Transverse colon (tissue), 4 donors: ENCODE results near the gene LTBP2. TPM values are rescaled to one million over a fixed set of nuclear protein-coding genes. Genes with fewer than 3 reads are reported as not detected.

Experiments
- DNase-seq: peaks from one replicate; pipeline ENCODE4 v3.0.0-alpha.2; 2019
- H3K27ac ChIP-seq, 4 donors: fragments of 200-600 bp; sonication (generic); 2 replicates each; pipeline ENCODE4 v1.5.1; 2016 to 2018; ENCODE audit warnings: inconsistent platforms in 4 of 4
- H3K27me3 ChIP-seq: fragments of 200-600 bp; sonication (generic); 2 replicates; pipeline ENCODE4 v1.5.1; 2017; ENCODE audit warnings: inconsistent platforms
- H3K36me3 ChIP-seq, 4 donors: fragments of 200-600 bp; sonication (generic); 2 replicates each; pipeline ENCODE4 v1.5.1; 2017 to 2019; ENCODE audit warnings: inconsistent platforms in 4 of 4
- H3K4me1 ChIP-seq, 4 donors: fragments of 200-600 bp; sonication (generic); 2 replicates each; pipeline ENCODE4 v1.5.1; 2017 to 2020; ENCODE audit warnings: inconsistent platforms in 4 of 4
- H3K4me3 ChIP-seq, 4 donors: fragments of 200-600 bp; sonication (generic); 1 replicate in 1 of 4; 2 replicates in 3 of 4; pipeline versions ENCODE4 v1.5.1 to v1.6.1; 2017 to 2019; ENCODE audit warnings: inconsistent platforms in 4 of 4
- H3K9me3 ChIP-seq, 2 donors: fragments of 200-600 bp; sonication (generic); 2 replicates each; pipeline ENCODE4 v1.5.1; 2017 to 2019; ENCODE audit warnings: inconsistent platforms in 2 of 2
- CTCF ChIP-seq, 5 experiments: fragments of 200-600 bp in 3 of 5; fragments of 450-650 bp in 2 of 5; sonication (generic) in 3 of 5; IDR thresholded peaks; 1 replicate in 2 of 5; 2 replicates in 3 of 5; pipeline ENCODE4 v1.5.1; 2016 to 2017; ENCODE audit warnings: antibody characterized with exemption in 5 of 5, inconsistent platforms in 3 of 5, mild to moderate bottlenecking in 2 of 5, moderate library complexity in 1 of 5
- EP300 ChIP-seq: sonication (generic); formaldehyde crosslinking; IDR thresholded peaks from one replicate; pipeline ENCODE4 v1.6.1; 2017; ENCODE audit warnings: antibody characterized with exemption, low read depth
- POLR2A ChIP-seq: fragments of 450-650 bp; IDR thresholded peaks from one replicate; pipeline ENCODE4 v1.6.1; 2016; ENCODE audit warnings: antibody characterized with exemption, mild to moderate bottlenecking, moderate library complexity
- POLR2AphosphoS5 ChIP-seq, 3 donors: sonication (generic); formaldehyde crosslinking; IDR thresholded peaks; one replicate each; pipeline ENCODE4 v1.6.1; 2016; ENCODE audit warnings: antibody characterized with exemption in 3 of 3
- WGBS, 2 donors: methylation state at CpG; one replicate each; pipeline ENCODE4 v1.1.5; 2018; ENCODE audit warnings: low coverage in 1 of 2; 5-methylcytosine and 5-hydroxymethylcytosine counted together
- in situ Hi-C, 4 donors: fragments of 200-750 bp; cut with MboI; loops; one replicate each; pipeline versions ENCODE4 v1.15.0 to v1.15.1; 2017; ENCODE audit warnings: low sequenced_read_pairs in 3 of 4, low pct_ligation_motif_present in 1 of 4, low pct_unique_long_range_greater_than_20kb in 1 of 4
- intact Hi-C: fragments of 100-400 bp; cut with DNase I; formaldehyde crosslinking; loops from one replicate; pipeline ENCODE4 v1.15.1; 2023; ENCODE audit warnings: low total_unique reads
- total RNA-seq, 4 donors: library from RNA; depleted of rRNA; stranded (reverse); fragments of >200 nt; gene quantifications; one replicate each; pipeline ENCODE4 v1.1.0, GENCODE V29; 2016

Gene LTBP2
- total RNA-seq, 4 donors from 2014 or later = 9.7 to 15.3 (median 11.9) TPM

- Histone ChIP-seq H3K36me3 (no peaks in the 10 kb centered on the region), H3K9me3 (no peaks in the 10 kb centered on the region), H3K4me3 (no peak overlapping the region), H3K27me3 (no peaks in the 10 kb centered on the region), H3K27ac (no peak overlapping the region), H3K4me1 (peaks cover 5 to 18% (median 7%) of the 10 kb centered on the region in 4 donors)
- DNase-seq = no peak
- WGBS, 2 donors = 77% methylated on average over 11 of the region's 11 CpGs; no CpG with 5 or more reads in 1 of the 2 donors
- in situ Hi-C loops = loop anchor here in 1 of 4 donors (10.0 kb wide), 1 partner anchor 193 kb away; no protein-coding TSS in a partner anchor
- TF ChIP-seq EP300 = no peak
- TF ChIP-seq CTCF (IDR thresholded peaks at IDR 0.05) = no peak
- intact Hi-C loops = no loop called here
These were observed 10.1 kb downstream of the LTBP2 start for GRCh38 chr14:74601982-74602381.

GRCh38 chr14:74599946-74600345, 12.1 kb downstream of the LTBP2 start:
- Histone ChIP-seq H3K27ac (peak overlapping the region in 3 of 4 donors; percentile 38 to 44 (median 39)), H3K27me3 (no peaks in the 10 kb centered on the region), H3K4me1 (peaks cover 6 to 29% (median 11%) of the 10 kb centered on the region in 4 donors), H3K9me3 (no peaks in the 10 kb centered on the region), H3K36me3 (no peaks in the 10 kb centered on the region), H3K4me3 (no peak overlapping the region)
- in situ Hi-C loops = loop anchor here in 1 of 4 donors (10.0 kb wide), 1 partner anchor 195 kb away; no protein-coding TSS in a partner anchor
- intact Hi-C loops = no loop called here
- no peak for DNase-seq
- WGBS, 2 donors = 85% methylated on average over 8 of the region's 8 CpGs; no CpG with 5 or more reads in 1 of the 2 donors
- no peak for TF ChIP-seq POLR2A
- no peak for TF ChIP-seq EP300
- no peak for TF ChIP-seq POLR2AphosphoS5 (IDR thresholded peaks at IDR 0.05)
- TF ChIP-seq CTCF (IDR thresholded peaks at IDR 0.05) = no peak

GRCh38 chr14:74599321-74599761, 12.7 kb downstream of the LTBP2 start:
- no peak for DNase-seq
- no peaks in the 10 kb centered on the region for H3K36me3 ChIP-seq
- H3K4me3 ChIP-seq = no peak overlapping the region
- H3K4me1 ChIP-seq = peaks cover 9 to 35% (median 16%) of the 10 kb centered on the region in 4 donors
- H3K9me3 ChIP-seq = no peaks in the 10 kb centered on the region
- WGBS, 2 donors = 49 to 60% methylated on average over 4 to 9 of the region's 9 CpGs
- H3K27ac ChIP-seq = peak overlapping the region; percentile 38 to 44 (median 40)
- no peak for TF ChIP-seq CTCF (IDR thresholded peaks at IDR 0.05)
- TF ChIP-seq EP300 = no peak
- TF ChIP-seq POLR2A = no peak
- no peak for TF ChIP-seq POLR2AphosphoS5 (IDR thresholded peaks at IDR 0.05)
- no peaks in the 10 kb centered on the region for H3K27me3 ChIP-seq
- in situ Hi-C loops = no loop called here
- intact Hi-C loops = no loop called here

- TF ChIP-seq POLR2AphosphoS5 (IDR thresholded peaks at IDR 0.05) (peak in 1 of 3 donors; percentile 30), EP300 (no peak), POLR2A (no peak)
- H3K27me3 ChIP-seq = no peaks in the 10 kb centered on the region
- intact Hi-C loops (no loop called here), in situ Hi-C loops (no loop called here)
- 73 to 76% methylated on average over 6 to 12 of the region's 12 CpGs for WGBS, 2 donors
- peak overlapping the region in 2 of 4 donors; percentile 30 to 32 for H3K27ac ChIP-seq
- no peaks in the 10 kb centered on the region for H3K9me3 ChIP-seq
- peaks cover 9 to 56% (median 25%) of the 10 kb centered on the region in 4 donors for H3K4me1 ChIP-seq
- no peak for DNase-seq
- no peaks in the 10 kb centered on the region for H3K36me3 ChIP-seq
- no peak overlapping the region for H3K4me3 ChIP-seq
These were observed 15.1 kb downstream of the LTBP2 start for GRCh38 chr14:74596741-74597450.
